Effector memory CD8-positive, alpha-beta T cell (primary cell): Measurements from ENCODE around the gene TULP4.
"Not testable (repeated sequence)": the region's sequence is repeated elsewhere in the genome, so short reads cannot be mapped to it uniquely, and the experiment has no call there.

Experiments used
- ATAC-seq: fragments of 150-1000 bp; cut with Tn5 transposase; replicated peaks from 2 replicates; pipeline ENCODE4 v1.10.0; 2021; ENCODE audit warnings: mild to moderate bottlenecking, moderate library complexity
- DNase-seq, 3 experiments: peaks; one replicate each; pipeline ENCODE4 v3.0.0; 2021
- H3K27ac Mint-ChIP-seq, 2 donors: one replicate each; pipeline ENCODE4 v1.8.0; 2022; ENCODE audit warnings: mild to moderate bottlenecking in 2 of 2, mixed read lengths in 2 of 2, moderate library complexity in 2 of 2
- H3K27me3 Mint-ChIP-seq, 2 donors: one replicate each; pipeline ENCODE4 v1.8.0; 2022; ENCODE audit warnings: mixed read lengths in 2 of 2
- H3K36me3 Mint-ChIP-seq: one replicate; pipeline ENCODE4 v1.8.0; 2022; ENCODE audit warnings: mild to moderate bottlenecking, moderate library complexity, mixed read lengths; ENCODE audit not compliant: insufficient read depth
- H3K4me1 Mint-ChIP-seq, 2 donors: one replicate each; pipeline ENCODE4 v1.8.0; 2022; ENCODE audit warnings: low read depth in 2 of 2, mixed read lengths in 2 of 2
- H3K4me3 Mint-ChIP-seq, 2 donors: one replicate each; pipeline ENCODE4 v1.8.0; 2022; ENCODE audit warnings: mild to moderate bottlenecking in 2 of 2, mixed read lengths in 2 of 2, moderate library complexity in 2 of 2
- H3K9me3 Mint-ChIP-seq, 2 donors: one replicate each; pipeline ENCODE4 v1.8.0; 2022; ENCODE audit warnings: mixed read lengths in 2 of 2

Gene TULP4

GRCh38 chr6:158284876-158285655 is 27.2 kb upstream of the TULP4 start:
- ATAC-seq (no peak), DNase-seq (no peak)
- Mint-ChIP-seq H3K36me3 (peaks cover 7% of the 10 kb centered on the region), H3K27me3 (no peaks in the 10 kb centered on the region), H3K4me3 (peak overlapping the region; percentile 9 to 17), H3K9me3 (no peaks in the 10 kb centered on the region), H3K4me1 (peaks cover 43 to 49% of the 10 kb centered on the region in 2 donors), H3K27ac (peak overlapping the region; percentile 47 to 78)

- H3K27ac Mint-ChIP-seq, result peak overlapping the region; percentile 47 to 78
- ATAC-seq (no peak), DNase-seq (no peak)
- no peak overlapping the region for H3K4me3 Mint-ChIP-seq
- peaks cover 10% of the 10 kb centered on the region for H3K36me3 Mint-ChIP-seq
- no peaks in the 10 kb centered on the region for H3K9me3 Mint-ChIP-seq
- H3K4me1 Mint-ChIP-seq, result peaks cover 47 to 55% of the 10 kb centered on the region in 2 donors
- H3K27me3 Mint-ChIP-seq, result no peaks in the 10 kb centered on the region
These were observed 26.6 kb upstream of the TULP4 start for GRCh38 chr6:158285656-158286021.

GRCh38 chr6:158286413-158286812 is 25.9 kb upstream of the TULP4 start:
- H3K27me3 Mint-ChIP-seq, result no peaks in the 10 kb centered on the region
- DNase-seq (no peak), ATAC-seq (no peak)
- peaks cover 52 to 62% of the 10 kb centered on the region in 2 donors for H3K4me1 Mint-ChIP-seq
- H3K27ac Mint-ChIP-seq, result peak overlapping the region in 1 of 2 donors; percentile 35
- H3K4me3 Mint-ChIP-seq, result peak overlapping the region in 1 of 2 donors; percentile 10
- peaks cover 12% of the 10 kb centered on the region for H3K36me3 Mint-ChIP-seq
- no peaks in the 10 kb centered on the region for H3K9me3 Mint-ChIP-seq

GRCh38 chr6:158287047-158287446 is 25.2 kb upstream of the TULP4 start:
- peak overlapping the region in 1 of 2 donors; percentile 35 for H3K27ac Mint-ChIP-seq
- no peak for DNase-seq
- peaks cover 54 to 66% of the 10 kb centered on the region in 2 donors for H3K4me1 Mint-ChIP-seq
- peaks cover 12% of the 10 kb centered on the region for H3K36me3 Mint-ChIP-seq
- ATAC-seq, result no peak
- no peaks in the 10 kb centered on the region for H3K9me3 Mint-ChIP-seq
- H3K4me3 Mint-ChIP-seq, result no peak overlapping the region
- no peaks in the 10 kb centered on the region for H3K27me3 Mint-ChIP-seq

GRCh38 chr6:158290040-158290439 is 22.2 kb upstream of the TULP4 start:
- H3K27me3 Mint-ChIP-seq, result no peaks in the 10 kb centered on the region
- H3K36me3 Mint-ChIP-seq, result peaks cover 15% of the 10 kb centered on the region
- DNase-seq (no peak), ATAC-seq (peak; percentile 60)
- peaks cover 37 to 57% of the 10 kb centered on the region in 2 donors for H3K4me1 Mint-ChIP-seq
- H3K4me3 Mint-ChIP-seq, result peak overlapping the region; percentile 81 to 90
- H3K27ac Mint-ChIP-seq, result peak overlapping the region; percentile 93 to 98
- no peaks in the 10 kb centered on the region for H3K9me3 Mint-ChIP-seq

- Mint-ChIP-seq H3K27ac (peak overlapping the region; percentile 93 to 98), H3K4me1 (peaks cover 31 to 51% of the 10 kb centered on the region in 2 donors)
- DNase-seq, result peak; percentile 46 to 49 (median 47)
These were observed 21.6 kb upstream of the TULP4 start for GRCh38 chr6:158290659-158291058.

GRCh38 chr6:158292016-158292415 is 20.2 kb upstream of the TULP4 start:
- H3K9me3 Mint-ChIP-seq, result peaks cover 7 to 8% of the 10 kb centered on the region in 2 donors
- peak overlapping the region; percentile 93 to 98 for H3K27ac Mint-ChIP-seq
- peaks cover 15% of the 10 kb centered on the region for H3K36me3 Mint-ChIP-seq
- no peak overlapping the region for H3K4me3 Mint-ChIP-seq
- H3K4me1 Mint-ChIP-seq, result peaks cover 23 to 40% of the 10 kb centered on the region in 2 donors
- DNase-seq (no peak), ATAC-seq (no peak)
- no peaks in the 10 kb centered on the region for H3K27me3 Mint-ChIP-seq

More at GRCh38 chr6:158290659-158291058, 21.6 kb upstream of the TULP4 start:
- H3K9me3 Mint-ChIP-seq, result no peaks in the 10 kb centered on the region
- peak; percentile 99 for ATAC-seq
- H3K27me3 Mint-ChIP-seq, result no peaks in the 10 kb centered on the region
- peaks cover 15% of the 10 kb centered on the region for H3K36me3 Mint-ChIP-seq
- H3K4me3 Mint-ChIP-seq, result peak overlapping the region; percentile 81 to 90

- H3K27ac Mint-ChIP-seq, result no peak overlapping the region
- H3K4me1 Mint-ChIP-seq, result peaks cover 21 to 35% of the 10 kb centered on the region in 2 donors
- H3K27me3 Mint-ChIP-seq, result no peaks in the 10 kb centered on the region
- peaks cover 7 to 8% of the 10 kb centered on the region in 2 donors for H3K9me3 Mint-ChIP-seq
- peaks cover 14% of the 10 kb centered on the region for H3K36me3 Mint-ChIP-seq
- DNase-seq (no peak), ATAC-seq (no peak)
- no peak overlapping the region for H3K4me3 Mint-ChIP-seq
These were observed 19.1 kb upstream of the TULP4 start for GRCh38 chr6:158293122-158293521.

- ATAC-seq, H3K36me3 Mint-ChIP-seq, H3K4me3 Mint-ChIP-seq, H3K27ac Mint-ChIP-seq, H3K9me3 Mint-ChIP-seq, H3K27me3 Mint-ChIP-seq, DNase-seq: not testable (repeated sequence)
- H3K4me1 Mint-ChIP-seq, result peaks cover 4 to 17% of the 10 kb centered on the region in 2 donors
These were observed 16.1 kb upstream of the TULP4 start for GRCh38 chr6:158295976-158296853.

- H3K4me1 Mint-ChIP-seq, result peaks cover 0 to 11% of the 10 kb centered on the region in 2 donors
- H3K4me3 Mint-ChIP-seq, ATAC-seq, H3K36me3 Mint-ChIP-seq, H3K27me3 Mint-ChIP-seq, H3K9me3 Mint-ChIP-seq, DNase-seq, H3K27ac Mint-ChIP-seq: not testable (repeated sequence)
These were observed 15.4 kb upstream of the TULP4 start for GRCh38 chr6:158296854-158297324.

GRCh38 chr6:158297657-158298056 is 14.6 kb upstream of the TULP4 start:
- H3K9me3 Mint-ChIP-seq, H3K36me3 Mint-ChIP-seq, H3K27ac Mint-ChIP-seq, H3K27me3 Mint-ChIP-seq, DNase-seq, H3K4me3 Mint-ChIP-seq, ATAC-seq: not testable (repeated sequence)
- H3K4me1 Mint-ChIP-seq, result peaks cover 0 to 11% of the 10 kb centered on the region in 2 donors

GRCh38 chr6:158300306-158301143 is 11.7 kb upstream of the TULP4 start:
- not testable (repeated sequence) for DNase-seq, H3K27ac Mint-ChIP-seq, H3K4me3 Mint-ChIP-seq, H3K36me3 Mint-ChIP-seq, H3K9me3 Mint-ChIP-seq, H3K27me3 Mint-ChIP-seq, H3K4me1 Mint-ChIP-seq, ATAC-seq

GRCh38 chr6:158301561-158301960 is 10.7 kb upstream of the TULP4 start:
- H3K27me3 Mint-ChIP-seq, H3K9me3 Mint-ChIP-seq, H3K27ac Mint-ChIP-seq: not testable (repeated sequence)

More at GRCh38 chr6:158301561-158301960, 10.7 kb upstream of the TULP4 start:
- not testable (repeated sequence) for H3K4me1 Mint-ChIP-seq, DNase-seq, H3K4me3 Mint-ChIP-seq, ATAC-seq, H3K36me3 Mint-ChIP-seq
